Vagina (tissue), 2 donors: Measurements from ENCODE around the gene PBRM1. TPM values are rescaled to one million over a fixed set of nuclear protein-coding genes. Genes with fewer than 3 reads are reported as not detected.

ENCODE experiments used
- DNase-seq, 2 donors: peaks; one replicate each; pipeline ENCODE4 v3.0.0-alpha.2; 2017; ENCODE audit errors: extremely low spot score in 2 of 2
- H3K27ac ChIP-seq: fragments of 200-600 bp; sonication (generic); one replicate; pipeline ENCODE4 v1.5.1; 2019
- H3K27me3 ChIP-seq: fragments of 200-600 bp; sonication (generic); one replicate; pipeline ENCODE4 v1.5.1; 2019
- H3K36me3 ChIP-seq, 2 donors: fragments of 200-600 bp; sonication (generic); one replicate each; pipeline ENCODE4 v1.5.1; 2017 to 2019
- H3K4me1 ChIP-seq: fragments of 200-600 bp; sonication (generic); one replicate; pipeline ENCODE4 v1.5.1; 2019
- H3K4me3 ChIP-seq, 2 donors: fragments of 200-600 bp; sonication (generic); 1 replicate in 1 of 2; 2 replicates in 1 of 2; pipeline ENCODE4 v1.5.1; 2016 to 2019
- H3K9me3 ChIP-seq: fragments of 200-600 bp; sonication (generic); one replicate; pipeline ENCODE4 v1.5.1; 2019
- CTCF ChIP-seq, 3 experiments: fragments of 450-650 bp in 2 of 3; fragments of 200-600 bp in 1 of 3; sonication (generic) in 1 of 3; IDR thresholded peaks; one replicate each; pipeline ENCODE4 v1.5.1; 2017 to 2019; ENCODE audit warnings: antibody characterized with exemption in 3 of 3, mild to moderate bottlenecking in 2 of 3, moderate library complexity in 2 of 3
- POLR2A ChIP-seq, 2 donors: fragments of 450-650 bp; IDR thresholded peaks; one replicate each; pipeline ENCODE4 v1.6.1; 2017; ENCODE audit warnings: antibody characterized with exemption in 2 of 2, mild to moderate bottlenecking in 2 of 2, moderate library complexity in 2 of 2
- POLR2AphosphoS5 ChIP-seq, 2 donors: sonication (generic); formaldehyde crosslinking; IDR thresholded peaks; one replicate each; pipeline ENCODE4 v1.9.0; 2017; ENCODE audit warnings: antibody characterized with exemption in 2 of 2, mild to moderate bottlenecking in 2 of 2, low read depth in 1 of 2; ENCODE audit not compliant: insufficient read depth in 1 of 2
- intact Hi-C: fragments of 100-400 bp; cut with DNase I; formaldehyde crosslinking; loops from one replicate; pipeline ENCODE4 v1.15.1; 2023
- total RNA-seq: library from RNA; depleted of rRNA; stranded (reverse); fragments of >200 nt; gene quantifications from one replicate; pipeline ENCODE4 v1.2.3, GENCODE V29; 2016

The PBRM1 gene
- total RNA-seq, 1 donor from 2014 or later, result 64.6 TPM

GRCh38 chr3:52719618-52720017 lies 33.9 kb upstream of the PBRM1 start:
- H3K9me3 ChIP-seq, result no peaks in the 10 kb centered on the region
- peaks cover 0 to 19% of the 10 kb centered on the region in 2 donors for H3K36me3 ChIP-seq
- intact Hi-C loops, result no loop called here
- H3K27ac ChIP-seq, result no peak overlapping the region
- H3K27me3 ChIP-seq, result no peaks in the 10 kb centered on the region
- no peak for DNase-seq
- no peak overlapping the region for H3K4me3 ChIP-seq
- TF ChIP-seq CTCF (IDR thresholded peaks at IDR 0.05), result no peak
- no peak for TF ChIP-seq POLR2AphosphoS5 (IDR thresholded peaks at IDR 0.05; ENCODE audit: insufficient read depth in 1 of 2, low read depth in 1 of 2)
- no peak for TF ChIP-seq POLR2A (IDR thresholded peaks at IDR 0.05)
- H3K4me1 ChIP-seq, result no peaks in the 10 kb centered on the region

- intact Hi-C loops, result no loop called here
- Histone ChIP-seq H3K27me3 (no peaks in the 10 kb centered on the region), H3K27ac (no peak overlapping the region), H3K4me3 (no peak overlapping the region), H3K36me3 (peaks cover 0 to 10% of the 10 kb centered on the region in 2 donors), H3K9me3 (no peaks in the 10 kb centered on the region), H3K4me1 (no peaks in the 10 kb centered on the region)
- TF ChIP-seq POLR2AphosphoS5 (IDR thresholded peaks at IDR 0.05; ENCODE audit: insufficient read depth in 1 of 2, low read depth in 1 of 2) (no peak), CTCF (IDR thresholded peaks at IDR 0.05) (no peak), POLR2A (IDR thresholded peaks at IDR 0.05) (no peak)
- DNase-seq, result no peak
Observed at GRCh38 chr3:52715714-52716305, 30.1 kb upstream of the PBRM1 start.

GRCh38 chr3:52714335-52715302 lies 28.9 kb upstream of the PBRM1 start:
- no peak for TF ChIP-seq POLR2A (IDR thresholded peaks at IDR 0.05)
- no peak for TF ChIP-seq CTCF (IDR thresholded peaks at IDR 0.05)
- no peak for TF ChIP-seq POLR2AphosphoS5 (IDR thresholded peaks at IDR 0.05; ENCODE audit: insufficient read depth in 1 of 2, low read depth in 1 of 2)
- no peak for DNase-seq

GRCh38 chr3:52712291-52713212 lies 26.8 kb upstream of the PBRM1 start:
- Histone ChIP-seq H3K9me3 (no peaks in the 10 kb centered on the region), H3K27ac (no peak overlapping the region), H3K4me3 (no peak overlapping the region), H3K27me3 (no peaks in the 10 kb centered on the region), H3K36me3 (peaks cover 0 to 11% of the 10 kb centered on the region in 2 donors), H3K4me1 (peaks cover 3% of the 10 kb centered on the region)
- intact Hi-C loops, result no loop called here
- TF ChIP-seq POLR2A (IDR thresholded peaks at IDR 0.05), result no peak
- no peak for TF ChIP-seq CTCF (IDR thresholded peaks at IDR 0.05)
- no peak for TF ChIP-seq POLR2AphosphoS5 (IDR thresholded peaks at IDR 0.05; ENCODE audit: insufficient read depth in 1 of 2, low read depth in 1 of 2)
- no peak for DNase-seq

More at GRCh38 chr3:52714335-52715302, 28.9 kb upstream of the PBRM1 start:
- H3K4me3 ChIP-seq, result no peak overlapping the region
- no peaks in the 10 kb centered on the region for H3K4me1 ChIP-seq
- H3K36me3 ChIP-seq, result peaks cover 0 to 9% of the 10 kb centered on the region in 2 donors
- no peak overlapping the region for H3K27ac ChIP-seq
- no peaks in the 10 kb centered on the region for H3K27me3 ChIP-seq
- H3K9me3 ChIP-seq, result no peaks in the 10 kb centered on the region
- intact Hi-C loops, result no loop called here
